ENCODE results near the gene WFIKKN2. TPM values are rescaled to one million over a fixed set of nuclear protein-coding genes. Genes with fewer than 3 reads are reported as not detected.

WFIKKN2 gene
- total and polyA plus RNA-seq, 2 of the 13 experiments (the other 11 are each of a cell fraction or from before 2014, with no cell fraction given): not detected

DNA sequence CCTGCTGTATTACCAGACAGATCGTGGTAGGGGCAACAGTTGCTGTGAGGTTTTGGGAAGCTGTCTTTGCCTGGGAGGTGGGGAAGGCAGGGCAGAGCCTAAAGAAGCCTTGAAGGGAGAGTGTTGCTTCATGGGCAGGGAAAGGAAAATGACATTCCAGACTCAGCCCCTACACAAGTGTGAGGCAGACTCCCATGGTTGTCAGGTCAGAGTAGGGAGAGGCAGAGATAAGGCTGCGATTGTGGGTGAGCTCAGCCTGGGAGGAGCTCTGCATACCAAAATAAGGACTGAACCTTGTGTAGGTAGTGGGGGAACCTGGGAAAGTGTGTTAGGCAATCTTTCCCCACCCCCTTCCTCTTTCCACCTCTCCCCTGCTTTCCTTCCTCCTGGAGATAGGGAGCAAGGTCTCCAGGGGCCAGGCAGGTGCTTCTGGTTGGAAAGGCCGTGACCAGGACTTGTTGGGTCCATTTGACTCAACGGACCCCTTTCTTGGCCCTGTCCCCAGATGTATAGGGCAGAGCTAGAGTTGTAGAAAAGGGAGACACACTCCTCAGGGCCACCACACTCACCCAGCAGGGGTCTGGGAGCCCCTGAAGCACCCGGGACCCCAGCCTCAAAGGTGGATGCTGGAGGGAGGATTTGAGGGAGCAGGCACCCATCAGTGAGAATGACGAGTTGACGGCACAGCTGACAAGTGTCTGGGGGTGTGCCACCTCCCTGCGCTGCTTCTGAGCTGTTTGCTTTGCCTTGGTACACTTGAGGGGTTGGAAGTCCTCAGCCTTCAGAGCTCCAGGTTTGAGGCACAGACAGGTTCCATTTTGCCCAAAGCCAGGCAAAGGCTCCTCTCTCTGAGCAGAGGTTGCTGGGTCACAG, 49.3 kb downstream of the WFIKKN2 start (continued):
- no peak; the same call in 1 of the 2 replicates for TF ChIP-seq THAP9 (CRISPR knock-in tag; IDR thresholded peaks at IDR 0.05; ENCODE audit: borderline replicate concordance)
- TF ChIP-seq ZNF367 (CRISPR knock-in tag; IDR thresholded peaks at IDR 0.05; ENCODE audit: borderline replicate concordance): no peak
- TF ChIP-seq, protein P1, sequence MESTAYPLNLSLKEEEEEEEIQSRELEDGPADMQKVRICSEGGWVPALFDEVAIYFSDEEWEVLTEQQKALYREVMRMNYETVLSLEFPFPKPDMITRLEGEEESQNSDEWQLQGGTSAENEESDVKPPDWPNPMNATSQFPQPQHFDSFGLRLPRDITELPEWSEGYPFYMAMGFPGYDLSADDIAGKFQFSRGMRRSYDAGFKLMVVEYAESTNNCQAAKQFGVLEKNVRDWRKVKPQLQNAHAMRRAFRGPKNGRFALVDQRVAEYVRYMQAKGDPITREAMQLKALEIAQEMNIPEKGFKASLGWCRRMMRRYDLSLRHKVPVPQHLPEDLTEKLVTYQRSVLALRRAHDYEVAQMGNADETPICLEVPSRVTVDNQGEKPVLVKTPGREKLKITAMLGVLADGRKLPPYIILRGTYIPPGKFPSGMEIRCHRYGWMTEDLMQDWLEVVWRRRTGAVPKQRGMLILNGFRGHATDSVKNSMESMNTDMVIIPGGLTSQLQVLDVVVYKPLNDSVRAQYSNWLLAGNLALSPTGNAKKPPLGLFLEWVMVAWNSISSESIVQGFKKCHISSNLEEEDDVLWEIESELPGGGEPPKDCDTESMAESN (CRISPR knock-in tag; conservative IDR thresholded peaks at IDR 0.05): peak; percentile 66; the same call in 1 of the 2 replicates
- TF ChIP-seq, protein P2, sequence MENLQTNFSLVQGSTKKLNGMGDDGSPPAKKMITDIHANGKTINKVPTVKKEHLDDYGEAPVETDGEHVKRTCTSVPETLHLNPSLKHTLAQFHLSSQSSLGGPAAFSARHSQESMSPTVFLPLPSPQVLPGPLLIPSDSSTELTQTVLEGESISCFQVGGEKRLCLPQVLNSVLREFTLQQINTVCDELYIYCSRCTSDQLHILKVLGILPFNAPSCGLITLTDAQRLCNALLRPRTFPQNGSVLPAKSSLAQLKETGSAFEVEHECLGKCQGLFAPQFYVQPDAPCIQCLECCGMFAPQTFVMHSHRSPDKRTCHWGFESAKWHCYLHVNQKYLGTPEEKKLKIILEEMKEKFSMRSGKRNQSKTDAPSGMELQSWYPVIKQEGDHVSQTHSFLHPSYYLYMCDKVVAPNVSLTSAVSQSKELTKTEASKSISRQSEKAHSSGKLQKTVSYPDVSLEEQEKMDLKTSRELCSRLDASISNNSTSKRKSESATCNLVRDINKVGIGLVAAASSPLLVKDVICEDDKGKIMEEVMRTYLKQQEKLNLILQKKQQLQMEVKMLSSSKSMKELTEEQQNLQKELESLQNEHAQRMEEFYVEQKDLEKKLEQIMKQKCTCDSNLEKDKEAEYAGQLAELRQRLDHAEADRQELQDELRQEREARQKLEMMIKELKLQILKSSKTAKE (CRISPR knock-in tag; IDR thresholded peaks at IDR 0.05; ENCODE audit: borderline replicate concordance): peak; percentile 43; the same call in 1 of the 2 replicates
- TF ChIP-seq, protein P3, sequence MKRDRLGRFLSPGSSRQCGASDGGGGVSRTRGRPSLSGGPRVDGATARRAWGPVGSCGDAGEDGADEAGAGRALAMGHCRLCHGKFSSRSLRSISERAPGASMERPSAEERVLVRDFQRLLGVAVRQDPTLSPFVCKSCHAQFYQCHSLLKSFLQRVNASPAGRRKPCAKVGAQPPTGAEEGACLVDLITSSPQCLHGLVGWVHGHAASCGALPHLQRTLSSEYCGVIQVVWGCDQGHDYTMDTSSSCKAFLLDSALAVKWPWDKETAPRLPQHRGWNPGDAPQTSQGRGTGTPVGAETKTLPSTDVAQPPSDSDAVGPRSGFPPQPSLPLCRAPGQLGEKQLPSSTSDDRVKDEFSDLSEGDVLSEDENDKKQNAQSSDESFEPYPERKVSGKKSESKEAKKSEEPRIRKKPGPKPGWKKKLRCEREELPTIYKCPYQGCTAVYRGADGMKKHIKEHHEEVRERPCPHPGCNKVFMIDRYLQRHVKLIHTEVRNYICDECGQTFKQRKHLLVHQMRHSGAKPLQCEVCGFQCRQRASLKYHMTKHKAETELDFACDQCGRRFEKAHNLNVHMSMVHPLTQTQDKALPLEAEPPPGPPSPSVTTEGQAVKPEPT (CRISPR knock-in tag; IDR thresholded peaks at IDR 0.05; ENCODE audit: low read depth): peak; percentile 31; the same call in 1 of the 2 replicates
- TF ChIP-seq RCOR2 (CRISPR knock-in tag; IDR thresholded peaks at IDR 0.05): peak; percentile 87
- TF ChIP-seq ZXDC (CRISPR knock-in tag; IDR thresholded peaks at IDR 0.05): 0 out of 2 replicates have a peak, but pooled peaks have one; percentile 56
- TF ChIP-seq ZNF644 (CRISPR knock-in tag; IDR thresholded peaks at IDR 0.05; ENCODE audit: low read depth): 0 out of 2 replicates have a peak, but pooled peaks have one; percentile 7
- no peak for TF ChIP-seq MLLT10 (CRISPR knock-in tag; IDR thresholded peaks at IDR 0.05)
- TF ChIP-seq ZIK1 (CRISPR knock-in tag; IDR thresholded peaks at IDR 0.05; ENCODE audit: borderline replicate concordance, low read depth): no peak
- TF ChIP-seq ATAD3A (CRISPR knock-in tag; IDR thresholded peaks at IDR 0.05): no peak
- no peak for TF ChIP-seq ZNF256 (CRISPR knock-in tag; conservative IDR thresholded peaks at IDR 0.05)
- TF ChIP-seq ZNF337 (CRISPR knock-in tag; IDR thresholded peaks at IDR 0.05; ENCODE audit: borderline replicate concordance, low read depth): peak; percentile 92; the same call in 1 of the 2 replicates
- TF ChIP-seq RAD21 (CRISPR knock-in tag; IDR thresholded peaks at IDR 0.05): no peak
- no peak for TF ChIP-seq MAFK (conservative IDR thresholded peaks at IDR 0.05 in 1 of 2, IDR thresholded peaks at IDR 0.05 in 1 of 2; ENCODE audit: low read length in 2 of 2)
- peak; percentile 47; the same call in 1 of the 2 replicates for TF ChIP-seq GATAD1 (CRISPR knock-in tag; IDR thresholded peaks at IDR 0.05)
